ENCODE data around the gene SRGAP2B.
"Not testable (repeated sequence)": the region's sequence is repeated elsewhere in the genome, so short reads cannot be mapped to it uniquely, and the experiment has no call there.

- TF ChIP-seq, protein P1, sequence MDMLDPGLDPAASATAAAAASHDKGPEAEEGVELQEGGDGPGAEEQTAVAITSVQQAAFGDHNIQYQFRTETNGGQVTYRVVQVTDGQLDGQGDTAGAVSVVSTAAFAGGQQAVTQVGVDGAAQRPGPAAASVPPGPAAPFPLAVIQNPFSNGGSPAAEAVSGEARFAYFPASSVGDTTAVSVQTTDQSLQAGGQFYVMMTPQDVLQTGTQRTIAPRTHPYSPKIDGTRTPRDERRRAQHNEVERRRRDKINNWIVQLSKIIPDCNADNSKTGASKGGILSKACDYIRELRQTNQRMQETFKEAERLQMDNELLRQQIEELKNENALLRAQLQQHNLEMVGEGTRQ (IDR thresholded peaks at IDR 0.05; ENCODE audit: low read depth, low read length) = not testable (repeated sequence)
- TF ChIP-seq, protein P2, sequence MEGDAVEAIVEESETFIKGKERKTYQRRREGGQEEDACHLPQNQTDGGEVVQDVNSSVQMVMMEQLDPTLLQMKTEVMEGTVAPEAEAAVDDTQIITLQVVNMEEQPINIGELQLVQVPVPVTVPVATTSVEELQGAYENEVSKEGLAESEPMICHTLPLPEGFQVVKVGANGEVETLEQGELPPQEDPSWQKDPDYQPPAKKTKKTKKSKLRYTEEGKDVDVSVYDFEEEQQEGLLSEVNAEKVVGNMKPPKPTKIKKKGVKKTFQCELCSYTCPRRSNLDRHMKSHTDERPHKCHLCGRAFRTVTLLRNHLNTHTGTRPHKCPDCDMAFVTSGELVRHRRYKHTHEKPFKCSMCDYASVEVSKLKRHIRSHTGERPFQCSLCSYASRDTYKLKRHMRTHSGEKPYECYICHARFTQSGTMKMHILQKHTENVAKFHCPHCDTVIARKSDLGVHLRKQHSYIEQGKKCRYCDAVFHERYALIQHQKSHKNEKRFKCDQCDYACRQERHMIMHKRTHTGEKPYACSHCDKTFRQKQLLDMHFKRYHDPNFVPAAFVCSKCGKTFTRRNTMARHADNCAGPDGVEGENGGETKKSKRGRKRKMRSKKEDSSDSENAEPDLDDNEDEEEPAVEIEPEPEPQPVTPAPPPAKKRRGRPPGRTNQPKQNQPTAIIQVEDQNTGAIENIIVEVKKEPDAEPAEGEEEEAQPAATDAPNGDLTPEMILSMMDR (conservative IDR thresholded peaks at IDR 0.05; ENCODE audit: low read depth, low read length) = not testable (repeated sequence)
- not testable (repeated sequence) for TF ChIP-seq POLR2A (IDR thresholded peaks at IDR 0.05; ENCODE audit: low read depth, low read length); RAD21 (IDR thresholded peaks at IDR 0.05; ENCODE audit: low read length); CEBPB (IDR thresholded peaks at IDR 0.05; ENCODE audit: low read depth, low read length); RFX5 (IDR thresholded peaks at IDR 0.05; ENCODE audit: low read depth, low read length); ELK1 (IDR thresholded peaks at IDR 0.05; ENCODE audit: borderline replicate concordance, low read depth, low read length); RCOR1 (IDR thresholded peaks at IDR 0.05; ENCODE audit: insufficient replicate concordance, low read length)
Measured at GRCh38 chr1:145019709-145020108, 75.4 kb downstream of the SRGAP2B start.
